ENCODE data around the gene ELOVL5.

The ELOVL5 gene

GRCh38 chr6:53233309-53233708, 115.4 kb downstream of the ELOVL5 start:
- DNase-seq = no peak

GRCh38 chr6:53230775-53231467, 117.8 kb downstream of the ELOVL5 start:
- DNase-seq = no peak

DNA sequence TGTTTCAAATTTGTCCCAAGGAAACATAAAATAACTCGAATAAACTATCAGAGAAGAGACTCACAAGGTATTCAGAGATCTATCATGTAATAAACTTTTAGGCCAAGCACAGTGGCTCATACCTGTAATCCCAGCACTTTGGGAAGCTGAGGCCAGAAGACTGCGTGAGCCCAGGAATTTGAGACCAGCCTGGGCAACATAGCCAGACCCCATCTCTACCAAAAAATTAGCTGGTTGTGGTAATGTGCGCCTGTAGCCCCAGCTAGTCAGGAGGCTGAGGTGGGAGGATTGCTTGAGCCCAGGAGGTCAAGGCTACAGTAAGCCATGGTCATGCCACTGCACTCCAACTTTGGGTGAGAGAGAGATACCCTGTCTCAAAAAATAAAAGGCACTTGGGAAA, 120.9 kb downstream of the ELOVL5 start:
- no peak for DNase-seq

- DNase-seq = no peak
Measured at GRCh38 chr6:53220605-53221004, 128.1 kb downstream of the ELOVL5 start.
